GM12892 (cell line): ENCODE results near the gene DNAH1. TPM values are rescaled to one million over a fixed set of nuclear protein-coding genes. Genes with fewer than 3 reads are reported as not detected.
"Not testable (repeated sequence)": the region's sequence is repeated elsewhere in the genome, so short reads cannot be mapped to it uniquely, and the experiment has no call there.

Experiments
- DNase-seq: peaks from one replicate; pipeline ENCODE4 v3.0.0; 2011; ENCODE audit not compliant: insufficient read length
- FAIRE-seq: peaks from 2 replicates; lab custom pipeline; 2011; peaks lifted over from hg19 to GRCh38; lab: Jason Lieb, UNC
- POLR2A ChIP-seq: IDR thresholded peaks from 2 replicates; pipeline ENCODE4 v1.6.1; 2011; ENCODE audit warnings: low read depth, low read length, control low read depth
- POLR2AphosphoS5 ChIP-seq: IDR thresholded peaks from 2 replicates; pipeline ENCODE4 v1.6.1; 2011; ENCODE audit warnings: low read depth, low read length, control low read depth
- TAF1 ChIP-seq: IDR thresholded peaks from 2 replicates; pipeline ENCODE4 v1.6.1; 2011; ENCODE audit warnings: low read depth, mild to moderate bottlenecking, control low read depth, low read length, borderline replicate concordance
- polyA plus RNA-seq: library from polyadenylated mRNA; unstranded; fragments of >200 nt; gene quantifications from one replicate; pipeline ENCODE4 v1.2.1, GENCODE V29; 2012; ENCODE audit warnings: missing spikeins, inconsistent platforms; ENCODE audit not compliant: missing spikeins

Gene DNAH1
- 6.0 TPM for polyA plus RNA-seq

- no peak for FAIRE-seq
- TF ChIP-seq TAF1 = no peak
- no peak for TF ChIP-seq POLR2A
- no peak for TF ChIP-seq POLR2AphosphoS5
- DNase-seq = no peak
Observed at GRCh38 chr3:52315977-52316764, at the start of gene DNAH1. Gene DNAH1, plus strand, starts transcription at chr3:52316319. Its CDS starts 6,124 bp downstream, at chr3:52322443.

- no peak for DNase-seq
- no peak for TF ChIP-seq POLR2A
- no peak for TF ChIP-seq TAF1
- no peak for TF ChIP-seq POLR2AphosphoS5
- FAIRE-seq = no peak
Observed at GRCh38 chr3:52268036-52268435, 48.1 kb upstream of the DNAH1 start.

- DNase-seq = no peak
- no peak for FAIRE-seq
- no peak for TF ChIP-seq TAF1
Observed at GRCh38 chr3:52269776-52270175, 46.3 kb upstream of the DNAH1 start.

- no peak for DNase-seq
- no peak for FAIRE-seq
- no peak for TF ChIP-seq POLR2A
- no peak for TF ChIP-seq TAF1
- no peak for TF ChIP-seq POLR2AphosphoS5
Observed at GRCh38 chr3:52270252-52270754, 45.8 kb upstream of the DNAH1 start.

GRCh38 chr3:52272172-52272571, 43.9 kb upstream of the DNAH1 start:
- not testable (repeated sequence) for FAIRE-seq, DNase-seq

- DNase-seq (no peak), FAIRE-seq (no peak)
- no peak for TF ChIP-seq POLR2A
- TF ChIP-seq POLR2AphosphoS5 = no peak
- TF ChIP-seq TAF1 = no peak
Observed at GRCh38 chr3:52272831-52273230, 43.3 kb upstream of the DNAH1 start.

GRCh38 chr3:52274781-52275180, 41.3 kb upstream of the DNAH1 start:
- not testable (repeated sequence) for FAIRE-seq

GRCh38 chr3:52277071-52277964, 38.8 kb upstream of the DNAH1 start:
- TF ChIP-seq TAF1 = peak; percentile 46; the same call in 1 of the 2 replicates
- peak; percentile 85 for TF ChIP-seq POLR2A
- TF ChIP-seq POLR2AphosphoS5 = peak; percentile 82
- peak; percentile 85 for FAIRE-seq
- DNase-seq = no peak

More at GRCh38 chr3:52274781-52275180, 41.3 kb upstream of the DNAH1 start:
- not testable (repeated sequence) for DNase-seq

- no peak for FAIRE-seq
- DNase-seq = peak; percentile 62
- TF ChIP-seq POLR2A = no peak; the same call in 1 of the 2 replicates
- 0 out of 2 replicates have a peak, but pooled peaks have one; percentile 7 for TF ChIP-seq POLR2AphosphoS5
Observed at GRCh38 chr3:52277972-52278509, 38.1 kb upstream of the DNAH1 start.

GRCh38 chr3:52278510-52279069, 37.5 kb upstream of the DNAH1 start, which contains the start of gene WDR82:
Gene WDR82, minus strand, starts transcription at chr3:52278649. Its CDS starts 288 bp downstream, at chr3:52278361.
- peak; percentile 100 for FAIRE-seq
- peak; percentile 93 for DNase-seq
- peak; percentile 96 for TF ChIP-seq POLR2AphosphoS5
- TF ChIP-seq POLR2A = peak; percentile 99
- TF ChIP-seq TAF1 = peak; percentile 97

- no peak for TF ChIP-seq POLR2A
- TF ChIP-seq TAF1 = no peak
- no peak for TF ChIP-seq POLR2AphosphoS5
- FAIRE-seq (no peak), DNase-seq (no peak)
Observed at GRCh38 chr3:52279596-52279995, 36.5 kb upstream of the DNAH1 start.
